ENCODE results near the gene KCNJ8. TPM values are rescaled to one million over a fixed set of nuclear protein-coding genes. Genes with fewer than 3 reads are reported as not detected.

KCNJ8 gene
- total and polyA plus RNA-seq, 10 of the 15 experiments (the other 5 are each of a cell fraction or from before 2014, with no cell fraction given), result not detected

DNA sequence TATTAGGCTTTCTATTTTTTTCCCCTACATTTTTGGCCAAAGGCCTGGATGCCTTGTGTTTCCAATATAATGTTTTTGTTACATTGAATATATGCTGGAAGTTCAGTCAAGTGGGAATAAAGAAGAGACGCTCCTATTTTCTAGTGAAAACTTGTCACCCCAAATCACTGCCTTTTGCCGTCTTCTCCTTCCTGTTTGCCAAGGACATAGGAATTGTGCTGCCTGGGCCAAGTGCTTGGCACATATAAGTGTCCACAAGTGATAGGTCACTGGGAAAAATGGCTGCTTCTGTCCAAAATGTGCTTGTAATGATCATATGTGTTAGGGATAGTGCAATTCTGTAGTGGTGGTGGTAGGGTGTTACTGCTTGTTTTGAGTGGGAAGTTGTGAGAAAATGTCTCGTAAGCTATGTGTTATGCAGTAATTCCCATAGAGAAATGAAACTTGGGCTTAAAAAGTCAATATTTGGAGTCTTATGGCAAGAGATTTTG is 11.6 kb upstream of the KCNJ8 start (continued):
- TF ChIP-seq, protein P1, sequence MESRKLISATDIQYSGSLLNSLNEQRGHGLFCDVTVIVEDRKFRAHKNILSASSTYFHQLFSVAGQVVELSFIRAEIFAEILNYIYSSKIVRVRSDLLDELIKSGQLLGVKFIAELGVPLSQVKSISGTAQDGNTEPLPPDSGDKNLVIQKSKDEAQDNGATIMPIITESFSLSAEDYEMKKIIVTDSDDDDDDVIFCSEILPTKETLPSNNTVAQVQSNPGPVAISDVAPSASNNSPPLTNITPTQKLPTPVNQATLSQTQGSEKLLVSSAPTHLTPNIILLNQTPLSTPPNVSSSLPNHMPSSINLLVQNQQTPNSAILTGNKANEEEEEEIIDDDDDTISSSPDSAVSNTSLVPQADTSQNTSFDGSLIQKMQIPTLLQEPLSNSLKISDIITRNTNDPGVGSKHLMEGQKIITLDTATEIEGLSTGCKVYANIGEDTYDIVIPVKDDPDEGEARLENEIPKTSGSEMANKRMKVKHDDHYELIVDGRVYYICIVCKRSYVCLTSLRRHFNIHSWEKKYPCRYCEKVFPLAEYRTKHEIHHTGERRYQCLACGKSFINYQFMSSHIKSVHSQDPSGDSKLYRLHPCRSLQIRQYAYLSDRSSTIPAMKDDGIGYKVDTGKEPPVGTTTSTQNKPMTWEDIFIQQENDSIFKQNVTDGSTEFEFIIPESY (IDR thresholded peaks at IDR 0.05), result no peak
- TF ChIP-seq MTA2 (IDR thresholded peaks at IDR 0.05; ENCODE audit: low read depth), result no peak
- TF ChIP-seq JUND (IDR thresholded peaks at IDR 0.05; ENCODE audit: low read depth, low read length), result no peak
- TF ChIP-seq, protein P2, sequence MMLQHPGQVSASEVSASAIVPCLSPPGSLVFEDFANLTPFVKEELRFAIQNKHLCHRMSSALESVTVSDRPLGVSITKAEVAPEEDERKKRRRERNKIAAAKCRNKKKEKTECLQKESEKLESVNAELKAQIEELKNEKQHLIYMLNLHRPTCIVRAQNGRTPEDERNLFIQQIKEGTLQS (IDR thresholded peaks at IDR 0.05; ENCODE audit: borderline replicate concordance, extremely low read depth, low read depth, low read length), result no peak
- TF ChIP-seq SUPT20H (IDR thresholded peaks at IDR 0.05; ENCODE audit: borderline replicate concordance, control insufficient read depth, low read depth, low read length), result no peak
- TF ChIP-seq, protein P3, sequence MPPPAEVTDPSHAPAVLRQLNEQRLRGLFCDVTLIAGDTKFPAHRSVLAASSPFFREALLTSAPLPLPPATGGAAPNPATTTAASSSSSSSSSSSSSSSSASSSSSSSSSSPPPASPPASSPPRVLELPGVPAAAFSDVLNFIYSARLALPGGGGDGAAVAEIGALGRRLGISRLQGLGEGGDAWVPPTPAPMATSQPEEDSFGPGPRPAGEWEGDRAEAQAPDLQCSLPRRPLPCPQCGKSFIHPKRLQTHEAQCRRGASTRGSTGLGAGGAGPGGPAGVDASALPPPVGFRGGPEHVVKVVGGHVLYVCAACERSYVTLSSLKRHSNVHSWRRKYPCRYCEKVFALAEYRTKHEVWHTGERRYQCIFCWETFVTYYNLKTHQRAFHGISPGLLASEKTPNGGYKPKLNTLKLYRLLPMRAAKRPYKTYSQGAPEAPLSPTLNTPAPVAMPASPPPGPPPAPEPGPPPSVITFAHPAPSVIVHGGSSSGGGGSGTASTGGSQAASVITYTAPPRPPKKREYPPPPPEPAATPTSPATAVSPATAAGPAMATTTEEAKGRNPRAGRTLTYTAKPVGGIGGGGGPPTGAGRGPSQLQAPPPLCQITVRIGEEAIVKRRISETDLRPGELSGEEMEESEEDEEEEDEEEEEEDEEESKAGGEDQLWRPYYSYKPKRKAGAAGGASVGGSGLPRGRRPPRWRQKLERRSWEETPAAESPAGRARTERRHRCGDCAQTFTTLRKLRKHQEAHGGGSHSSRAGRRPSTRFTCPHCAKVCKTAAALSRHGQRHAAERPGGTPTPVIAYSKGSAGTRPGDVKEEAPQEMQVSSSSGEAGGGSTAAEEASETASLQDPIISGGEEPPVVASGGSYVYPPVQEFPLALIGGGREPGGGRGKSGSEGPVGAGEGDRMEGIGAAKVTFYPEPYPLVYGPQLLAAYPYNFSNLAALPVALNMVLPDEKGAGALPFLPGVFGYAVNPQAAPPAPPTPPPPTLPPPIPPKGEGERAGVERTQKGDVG (CRISPR knock-in tag; IDR thresholded peaks at IDR 0.05), result no peak
- TF ChIP-seq, protein P4, sequence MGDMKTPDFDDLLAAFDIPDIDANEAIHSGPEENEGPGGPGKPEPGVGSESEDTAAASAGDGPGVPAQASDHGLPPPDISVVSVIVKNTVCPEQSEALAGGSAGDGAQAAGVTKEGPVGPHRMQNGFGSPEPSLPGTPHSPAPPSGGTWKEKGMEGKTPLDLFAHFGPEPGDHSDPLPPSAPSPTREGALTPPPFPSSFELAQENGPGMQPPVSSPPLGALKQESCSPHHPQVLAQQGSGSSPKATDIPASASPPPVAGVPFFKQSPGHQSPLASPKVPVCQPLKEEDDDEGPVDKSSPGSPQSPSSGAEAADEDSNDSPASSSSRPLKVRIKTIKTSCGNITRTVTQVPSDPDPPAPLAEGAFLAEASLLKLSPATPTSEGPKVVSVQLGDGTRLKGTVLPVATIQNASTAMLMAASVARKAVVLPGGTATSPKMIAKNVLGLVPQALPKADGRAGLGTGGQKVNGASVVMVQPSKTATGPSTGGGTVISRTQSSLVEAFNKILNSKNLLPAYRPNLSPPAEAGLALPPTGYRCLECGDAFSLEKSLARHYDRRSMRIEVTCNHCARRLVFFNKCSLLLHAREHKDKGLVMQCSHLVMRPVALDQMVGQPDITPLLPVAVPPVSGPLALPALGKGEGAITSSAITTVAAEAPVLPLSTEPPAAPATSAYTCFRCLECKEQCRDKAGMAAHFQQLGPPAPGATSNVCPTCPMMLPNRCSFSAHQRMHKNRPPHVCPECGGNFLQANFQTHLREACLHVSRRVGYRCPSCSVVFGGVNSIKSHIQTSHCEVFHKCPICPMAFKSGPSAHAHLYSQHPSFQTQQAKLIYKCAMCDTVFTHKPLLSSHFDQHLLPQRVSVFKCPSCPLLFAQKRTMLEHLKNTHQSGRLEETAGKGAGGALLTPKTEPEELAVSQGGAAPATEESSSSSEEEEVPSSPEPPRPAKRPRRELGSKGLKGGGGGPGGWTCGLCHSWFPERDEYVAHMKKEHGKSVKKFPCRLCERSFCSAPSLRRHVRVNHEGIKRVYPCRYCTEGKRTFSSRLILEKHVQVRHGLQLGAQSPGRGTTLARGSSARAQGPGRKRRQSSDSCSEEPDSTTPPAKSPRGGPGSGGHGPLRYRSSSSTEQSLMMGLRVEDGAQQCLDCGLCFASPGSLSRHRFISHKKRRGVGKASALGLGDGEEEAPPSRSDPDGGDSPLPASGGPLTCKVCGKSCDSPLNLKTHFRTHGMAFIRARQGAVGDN (IDR thresholded peaks at IDR 0.05), result no peak
- no peak for TF ChIP-seq ZNF207 (IDR thresholded peaks at IDR 0.05; ENCODE audit: borderline replicate concordance)
- TF ChIP-seq RBBP5 (conservative IDR thresholded peaks at IDR 0.05), result no peak
- no peak for TF ChIP-seq KDM1A (IDR thresholded peaks at IDR 0.05; ENCODE audit: borderline replicate concordance)
- no peak for TF ChIP-seq MEF2B (IDR thresholded peaks at IDR 0.05; ENCODE audit: partially characterized antibody, poor library complexity, severe bottlenecking)
- TF ChIP-seq CHD4 (IDR thresholded peaks at IDR 0.05), result no peak
- TF ChIP-seq NRF1 (conservative IDR thresholded peaks at IDR 0.05; ENCODE audit: low read depth, low read length), result no peak
- TF ChIP-seq JUNB (IDR thresholded peaks at IDR 0.05), result no peak
- no peak for TF ChIP-seq TARDBP (IDR thresholded peaks at IDR 0.05; ENCODE audit: borderline replicate concordance)
- TF ChIP-seq, protein P5, sequence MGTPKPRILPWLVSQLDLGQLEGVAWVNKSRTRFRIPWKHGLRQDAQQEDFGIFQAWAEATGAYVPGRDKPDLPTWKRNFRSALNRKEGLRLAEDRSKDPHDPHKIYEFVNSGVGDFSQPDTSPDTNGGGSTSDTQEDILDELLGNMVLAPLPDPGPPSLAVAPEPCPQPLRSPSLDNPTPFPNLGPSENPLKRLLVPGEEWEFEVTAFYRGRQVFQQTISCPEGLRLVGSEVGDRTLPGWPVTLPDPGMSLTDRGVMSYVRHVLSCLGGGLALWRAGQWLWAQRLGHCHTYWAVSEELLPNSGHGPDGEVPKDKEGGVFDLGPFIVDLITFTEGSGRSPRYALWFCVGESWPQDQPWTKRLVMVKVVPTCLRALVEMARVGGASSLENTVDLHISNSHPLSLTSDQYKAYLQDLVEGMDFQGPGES (IDR thresholded peaks at IDR 0.05), result no peak
- TF ChIP-seq IKZF2 (IDR thresholded peaks at IDR 0.05), result no peak
